ENCODE measurements around the gene SMO.

SMO gene

DNA sequence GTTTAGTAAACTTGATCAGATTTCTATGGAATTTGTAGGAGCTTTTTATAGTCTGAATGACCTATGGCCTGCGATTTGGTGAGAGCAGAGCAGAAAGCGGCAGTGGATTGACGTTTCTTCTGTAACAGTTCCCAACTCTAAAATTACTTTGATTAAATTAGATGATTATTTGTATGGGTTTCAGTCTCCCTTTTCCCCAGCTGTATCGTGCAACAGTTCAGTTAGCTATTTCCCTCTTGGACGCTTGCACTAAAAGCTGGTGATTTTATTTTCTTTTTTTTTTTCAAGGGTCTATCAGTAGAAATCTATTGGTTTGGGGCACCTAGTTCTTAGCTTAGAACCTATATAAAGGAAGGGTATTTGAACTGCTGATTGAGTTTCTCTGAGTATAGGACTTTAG lies 43.2 kb downstream of the SMO start:
- TF ChIP-seq TAF1 (IDR thresholded peaks at IDR 0.05; ENCODE audit: borderline replicate concordance, insufficient read depth, low read length) (no peak), SIN3A (IDR thresholded peaks at IDR 0.05; ENCODE audit: borderline replicate concordance, insufficient read depth, low read length) (no peak)
- TF ChIP-seq, protein P1, sequence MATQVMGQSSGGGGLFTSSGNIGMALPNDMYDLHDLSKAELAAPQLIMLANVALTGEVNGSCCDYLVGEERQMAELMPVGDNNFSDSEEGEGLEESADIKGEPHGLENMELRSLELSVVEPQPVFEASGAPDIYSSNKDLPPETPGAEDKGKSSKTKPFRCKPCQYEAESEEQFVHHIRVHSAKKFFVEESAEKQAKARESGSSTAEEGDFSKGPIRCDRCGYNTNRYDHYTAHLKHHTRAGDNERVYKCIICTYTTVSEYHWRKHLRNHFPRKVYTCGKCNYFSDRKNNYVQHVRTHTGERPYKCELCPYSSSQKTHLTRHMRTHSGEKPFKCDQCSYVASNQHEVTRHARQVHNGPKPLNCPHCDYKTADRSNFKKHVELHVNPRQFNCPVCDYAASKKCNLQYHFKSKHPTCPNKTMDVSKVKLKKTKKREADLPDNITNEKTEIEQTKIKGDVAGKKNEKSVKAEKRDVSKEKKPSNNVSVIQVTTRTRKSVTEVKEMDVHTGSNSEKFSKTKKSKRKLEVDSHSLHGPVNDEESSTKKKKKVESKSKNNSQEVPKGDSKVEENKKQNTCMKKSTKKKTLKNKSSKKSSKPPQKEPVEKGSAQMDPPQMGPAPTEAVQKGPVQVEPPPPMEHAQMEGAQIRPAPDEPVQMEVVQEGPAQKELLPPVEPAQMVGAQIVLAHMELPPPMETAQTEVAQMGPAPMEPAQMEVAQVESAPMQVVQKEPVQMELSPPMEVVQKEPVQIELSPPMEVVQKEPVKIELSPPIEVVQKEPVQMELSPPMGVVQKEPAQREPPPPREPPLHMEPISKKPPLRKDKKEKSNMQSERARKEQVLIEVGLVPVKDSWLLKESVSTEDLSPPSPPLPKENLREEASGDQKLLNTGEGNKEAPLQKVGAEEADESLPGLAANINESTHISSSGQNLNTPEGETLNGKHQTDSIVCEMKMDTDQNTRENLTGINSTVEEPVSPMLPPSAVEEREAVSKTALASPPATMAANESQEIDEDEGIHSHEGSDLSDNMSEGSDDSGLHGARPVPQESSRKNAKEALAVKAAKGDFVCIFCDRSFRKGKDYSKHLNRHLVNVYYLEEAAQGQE (IDR thresholded peaks at IDR 0.05; ENCODE audit: insufficient read depth in 1 of 2, low read depth in 2 of 2, low read length in 2 of 2): no peak

DNA sequence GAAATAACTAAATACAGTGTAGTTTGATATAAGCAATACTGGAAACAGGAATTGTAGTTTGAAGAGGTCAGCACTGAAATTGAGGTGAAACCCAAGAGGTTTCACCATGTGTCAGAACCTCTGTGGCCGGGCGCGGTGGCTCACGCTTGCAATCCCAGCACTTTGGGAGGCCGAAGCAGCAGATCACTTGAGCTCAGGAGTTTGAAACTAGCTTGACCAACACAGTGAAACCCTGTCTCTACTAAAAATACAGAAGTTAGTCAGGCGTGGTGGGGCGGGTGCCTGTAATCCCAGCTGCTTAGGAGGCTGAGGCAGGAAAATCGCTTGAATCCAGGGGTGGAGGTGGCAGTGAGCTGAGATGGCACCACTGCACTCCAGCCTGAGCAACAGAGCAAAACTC lies 50.1 kb downstream of the SMO start:
- no peak for TF ChIP-seq TAF1 (IDR thresholded peaks at IDR 0.05; ENCODE audit: borderline replicate concordance, insufficient read depth, low read length)
- no peak for TF ChIP-seq SIN3A (IDR thresholded peaks at IDR 0.05; ENCODE audit: borderline replicate concordance, insufficient read depth, low read length)
- TF ChIP-seq, protein P1 (IDR thresholded peaks at IDR 0.05; ENCODE audit: insufficient read depth in 1 of 2, low read depth in 2 of 2, low read length in 2 of 2): no peak
- no peak for TF ChIP-seq POLR2AphosphoS5 (IDR thresholded peaks at IDR 0.05; ENCODE audit: low read depth, low read length)
- TF ChIP-seq FOXP2 (optimal IDR thresholded peaks at IDR 0.05; ENCODE audit: borderline replicate concordance, extremely low read depth, extremely low read length, insufficient read depth): no peak

DNA sequence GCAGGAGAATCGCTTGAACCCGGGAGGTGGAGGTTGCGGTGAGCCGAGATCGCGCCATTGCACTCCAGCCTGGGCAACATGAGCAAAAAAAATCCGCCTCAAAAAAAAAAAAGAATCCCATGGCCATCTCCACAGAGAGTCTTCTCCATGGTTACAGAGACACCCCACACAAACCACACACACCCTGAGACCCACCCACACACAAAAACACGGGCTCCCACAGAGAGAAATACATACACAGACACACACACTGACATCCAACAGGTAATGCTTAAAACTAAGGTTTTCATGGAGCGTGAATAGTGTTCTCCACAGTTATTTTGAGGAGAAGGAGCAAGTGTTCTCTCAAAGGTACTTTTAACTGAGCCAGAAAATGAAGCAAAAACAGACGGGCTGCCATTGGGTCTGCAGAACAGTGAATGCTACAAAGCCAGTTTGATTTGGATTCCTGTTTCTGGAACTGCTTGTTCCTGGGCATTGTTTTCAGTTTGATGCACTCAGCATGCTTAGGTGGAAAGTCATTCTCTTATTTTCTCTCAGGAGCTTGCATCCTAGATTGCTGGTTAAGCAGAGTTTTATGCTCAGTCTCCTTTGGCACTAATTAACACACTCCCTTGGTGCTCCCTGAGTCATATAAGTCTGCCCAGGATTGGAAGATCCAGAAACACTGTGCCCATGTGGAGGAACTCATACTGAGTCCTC lies 51.8 kb downstream of the SMO start:
- TF ChIP-seq POLR2AphosphoS5 (IDR thresholded peaks at IDR 0.05; ENCODE audit: low read depth, low read length): no peak
- TF ChIP-seq TAF1 (IDR thresholded peaks at IDR 0.05; ENCODE audit: borderline replicate concordance, insufficient read depth, low read length): no peak
- TF ChIP-seq, protein P1 (IDR thresholded peaks at IDR 0.05; ENCODE audit: insufficient read depth in 1 of 2, low read depth in 2 of 2, low read length in 2 of 2): no peak
- no peak for TF ChIP-seq FOXP2 (optimal IDR thresholded peaks at IDR 0.05; ENCODE audit: borderline replicate concordance, extremely low read depth, extremely low read length, insufficient read depth)
- TF ChIP-seq SIN3A (IDR thresholded peaks at IDR 0.05; ENCODE audit: borderline replicate concordance, insufficient read depth, low read length): no peak

DNA sequence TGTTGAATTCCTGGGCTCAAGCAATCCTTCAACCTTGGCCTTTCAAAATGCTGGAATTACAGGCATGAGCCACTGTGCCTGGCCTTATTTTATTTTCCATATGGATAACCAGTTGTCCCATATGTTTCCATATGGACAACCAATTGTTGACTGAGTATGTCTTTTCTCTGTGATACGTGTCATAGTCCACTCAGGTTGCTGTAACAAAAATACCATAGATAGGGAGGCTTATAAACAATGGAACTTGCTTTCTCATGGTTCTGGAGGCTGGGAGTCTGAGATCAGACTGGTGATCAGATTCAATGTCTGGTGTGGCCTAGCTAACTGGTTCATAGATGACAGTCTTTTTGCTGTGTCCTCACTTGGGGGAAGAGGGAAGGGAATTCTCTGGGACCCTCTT lies 55.8 kb downstream of the SMO start:
- TF ChIP-seq TAF1 (IDR thresholded peaks at IDR 0.05; ENCODE audit: borderline replicate concordance, insufficient read depth, low read length) (no peak), SIN3A (IDR thresholded peaks at IDR 0.05; ENCODE audit: borderline replicate concordance, insufficient read depth, low read length) (no peak)
- TF ChIP-seq, protein P1 (IDR thresholded peaks at IDR 0.05; ENCODE audit: insufficient read depth in 1 of 2, low read depth in 2 of 2, low read length in 2 of 2): no peak

DNA sequence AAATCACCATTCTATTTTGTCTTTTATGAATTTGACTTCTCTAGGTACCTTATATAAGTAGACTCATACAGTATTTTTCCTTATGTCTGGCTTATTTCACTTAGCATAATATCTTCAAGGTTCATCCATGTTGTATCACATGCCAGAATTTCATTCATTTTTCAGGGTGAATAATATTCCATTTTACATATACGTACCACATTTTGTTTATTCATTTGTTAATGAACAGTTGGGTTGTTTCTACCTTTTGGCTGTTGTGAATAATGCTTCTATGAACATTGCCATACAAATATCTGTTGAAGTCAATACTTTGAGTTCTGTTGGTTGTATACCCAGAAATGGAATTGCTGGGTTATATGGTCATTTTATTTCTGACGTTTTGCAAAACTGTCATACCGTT lies 57.1 kb downstream of the SMO start:
- no peak for TF ChIP-seq POLR2AphosphoS5 (IDR thresholded peaks at IDR 0.05; ENCODE audit: low read depth, low read length)
- TF ChIP-seq, protein P1 (IDR thresholded peaks at IDR 0.05; ENCODE audit: insufficient read depth in 1 of 2, low read depth in 2 of 2, low read length in 2 of 2): no peak
- TF ChIP-seq FOXP2 (optimal IDR thresholded peaks at IDR 0.05; ENCODE audit: borderline replicate concordance, extremely low read depth, extremely low read length, insufficient read depth): no peak
- no peak for TF ChIP-seq TAF1 (IDR thresholded peaks at IDR 0.05; ENCODE audit: borderline replicate concordance, insufficient read depth, low read length)
- TF ChIP-seq SIN3A (IDR thresholded peaks at IDR 0.05; ENCODE audit: borderline replicate concordance, insufficient read depth, low read length): no peak

Measured in PFSK-1 (cell line).